ENCODE measurements around the gene PRAC1. TPM values are rescaled to one million over a fixed set of nuclear protein-coding genes. Genes with fewer than 3 reads are reported as not detected.

The PRAC1 gene
- total RNA-seq, 4 donors from 2014 or later: not detected

GRCh38 chr17:48733632-48734328 lies 11.5 kb upstream of the PRAC1 start:
- intact Hi-C loops (cut with DNase I; ENCODE audit: low total_unique reads): no loop called here
- 14 to 18% methylated on average over 21 of the region's 22 CpGs for WGBS, 2 donors
- no peak for DNase-seq (ENCODE audit: low spot score in 2 of 2)
- H3K4me3 ChIP-seq (ENCODE audit: low read depth, poor library complexity, severe bottlenecking): no peak overlapping the region
- TF ChIP-seq POLR2A (IDR thresholded peaks at IDR 0.05): no peak
- no peak for TF ChIP-seq CTCF (IDR thresholded peaks at IDR 0.05)

GRCh38 chr17:48732688-48733629 lies 10.6 kb upstream of the PRAC1 start:
- no peak for DNase-seq (ENCODE audit: low spot score in 2 of 2)
- whole genome bisulfite sequencing, 2 donors: 6 to 8% methylated on average over 50 of the region's 50 CpGs
- intact Hi-C loops (cut with DNase I; ENCODE audit: low total_unique reads): no loop called here
- no peak for TF ChIP-seq POLR2A (IDR thresholded peaks at IDR 0.05)
- no peak for TF ChIP-seq CTCF (IDR thresholded peaks at IDR 0.05)
- H3K4me3 ChIP-seq (ENCODE audit: low read depth, poor library complexity, severe bottlenecking): no peak overlapping the region

DNA sequence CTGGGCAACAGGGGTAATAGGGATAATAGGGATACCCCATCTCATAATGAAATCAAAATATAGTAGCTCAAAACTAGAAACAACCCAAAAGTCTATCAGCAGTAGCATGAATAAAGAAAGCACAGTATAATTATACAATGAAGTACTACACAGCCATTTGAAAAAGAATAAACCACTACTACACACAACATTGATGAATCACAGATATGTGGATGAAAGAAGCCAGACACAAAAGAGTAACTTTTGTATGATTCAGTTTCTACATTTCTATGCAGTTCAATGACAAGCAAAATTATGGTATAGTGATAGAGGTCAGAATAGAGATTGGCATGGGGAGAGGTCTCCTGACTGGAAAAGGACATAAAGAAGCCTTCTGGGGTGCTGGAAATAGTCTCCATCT lies 9.0 kb upstream of the PRAC1 start:
- no peak for DNase-seq (ENCODE audit: low spot score in 2 of 2)
- H3K4me3 ChIP-seq (ENCODE audit: low read depth, poor library complexity, severe bottlenecking): no peak overlapping the region
- TF ChIP-seq CTCF (IDR thresholded peaks at IDR 0.05) (no peak), POLR2A (IDR thresholded peaks at IDR 0.05) (no peak)
- intact Hi-C loops (cut with DNase I; ENCODE audit: low total_unique reads): no loop called here

- no peak overlapping the region for H3K4me3 ChIP-seq (ENCODE audit: low read depth, poor library complexity, severe bottlenecking)
- intact Hi-C loops (cut with DNase I; ENCODE audit: low total_unique reads): no loop called here
- DNase-seq (ENCODE audit: low spot score in 2 of 2): no peak
- WGBS, 2 donors: 41 to 43% methylated on average over 3 of the region's 3 CpGs
- TF ChIP-seq CTCF (IDR thresholded peaks at IDR 0.05) (no peak), POLR2A (IDR thresholded peaks at IDR 0.05) (no peak)
Observed at GRCh38 chr17:48730240-48730550, 7.9 kb upstream of the PRAC1 start.

DNA sequence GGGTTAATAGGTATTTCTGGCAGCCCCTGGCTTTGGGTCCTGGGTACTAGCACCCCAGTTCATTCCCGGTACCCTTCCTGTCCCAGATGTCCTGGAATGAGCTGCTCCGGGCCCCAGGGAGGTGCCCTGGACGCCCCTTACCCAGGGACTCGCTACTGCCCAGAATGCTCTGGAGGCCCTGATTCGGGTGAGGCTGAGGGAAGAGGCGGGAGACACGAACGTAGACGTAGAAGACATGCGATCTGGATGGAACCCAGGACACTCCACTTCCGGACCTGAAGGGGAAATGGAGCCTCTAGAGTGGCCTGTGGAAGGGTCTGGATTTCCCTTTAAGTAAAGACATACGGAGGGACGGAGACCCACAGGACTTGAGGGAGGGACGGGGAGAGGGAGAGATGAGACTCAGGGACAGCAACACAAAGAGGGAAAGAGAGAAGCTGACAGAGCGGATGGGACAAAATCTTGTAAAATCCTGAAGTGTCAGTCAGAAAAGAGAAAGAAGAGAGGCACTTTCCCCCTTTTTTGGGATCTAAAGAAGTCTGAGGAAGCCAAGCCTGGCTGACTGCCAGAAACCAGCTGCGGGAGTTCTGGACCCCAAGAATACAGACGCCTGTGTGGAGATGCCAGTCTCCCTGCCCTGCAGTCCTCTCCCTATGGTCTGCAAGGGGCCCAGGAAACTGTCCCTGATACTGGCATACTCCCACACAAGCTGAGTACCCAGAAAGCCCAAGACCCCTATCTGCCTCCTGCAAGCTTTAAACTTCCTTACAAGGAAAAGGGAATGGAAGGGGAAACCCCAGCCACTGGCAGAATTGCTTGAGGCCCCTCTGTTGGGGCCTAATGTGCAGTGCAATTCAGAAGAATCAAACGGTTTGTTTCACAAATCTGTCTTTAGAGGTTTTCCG lies 7.3 kb upstream of the PRAC1 start:
- no peak for DNase-seq (ENCODE audit: low spot score in 2 of 2)
- H3K4me3 ChIP-seq (ENCODE audit: low read depth, poor library complexity, severe bottlenecking): no peak overlapping the region
- WGBS, 2 donors: 10 to 11% methylated on average over 18 to 19 of the region's 19 CpGs
- TF ChIP-seq CTCF (IDR thresholded peaks at IDR 0.05) (no peak), POLR2A (IDR thresholded peaks at IDR 0.05) (no peak)
- intact Hi-C loops (cut with DNase I; ENCODE audit: low total_unique reads): no loop called here
